ENCODE measurements around the gene TAGLN2.

TAGLN2 gene

DNA sequence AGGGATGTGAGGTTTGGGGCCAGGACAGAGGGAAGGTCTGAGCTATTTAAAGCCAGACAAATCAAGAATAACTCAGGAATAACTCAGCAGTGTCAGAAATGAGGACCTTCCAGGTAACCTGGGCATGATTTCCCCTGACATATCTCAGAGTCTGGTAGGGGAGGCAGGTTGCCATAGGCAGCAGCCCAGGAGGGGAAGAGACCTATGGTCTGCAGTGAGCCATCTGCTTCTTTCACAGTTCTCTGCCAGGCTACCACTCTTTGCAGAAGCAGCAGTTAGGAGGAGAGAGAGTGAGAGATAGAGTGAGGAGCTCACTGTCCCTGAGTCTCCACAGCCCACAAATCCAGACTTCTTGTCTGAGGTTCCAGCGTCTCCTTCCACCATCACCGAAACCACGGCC lies 56.5 kb downstream of the TAGLN2 start:
- Histone ChIP-seq H3K9me3 (no peaks in the 10 kb centered on the region), H3K4me3 (ENCODE audit: low read depth in 1 of 2, low read length in 1 of 2) (no peak overlapping the region), H3K4me1 (ENCODE audit: control insufficient read depth in 1 of 2, insufficient read depth in 1 of 2, low read depth in 1 of 2, low read length in 1 of 2) (peaks cover 0 to 5% of the 10 kb centered on the region in 2 experiments), H3K27ac (no peak overlapping the region), H3K36me3 (no peaks in the 10 kb centered on the region), H3K27me3 (peaks cover 9% of the 10 kb centered on the region)
- TF ChIP-seq, protein P1, sequence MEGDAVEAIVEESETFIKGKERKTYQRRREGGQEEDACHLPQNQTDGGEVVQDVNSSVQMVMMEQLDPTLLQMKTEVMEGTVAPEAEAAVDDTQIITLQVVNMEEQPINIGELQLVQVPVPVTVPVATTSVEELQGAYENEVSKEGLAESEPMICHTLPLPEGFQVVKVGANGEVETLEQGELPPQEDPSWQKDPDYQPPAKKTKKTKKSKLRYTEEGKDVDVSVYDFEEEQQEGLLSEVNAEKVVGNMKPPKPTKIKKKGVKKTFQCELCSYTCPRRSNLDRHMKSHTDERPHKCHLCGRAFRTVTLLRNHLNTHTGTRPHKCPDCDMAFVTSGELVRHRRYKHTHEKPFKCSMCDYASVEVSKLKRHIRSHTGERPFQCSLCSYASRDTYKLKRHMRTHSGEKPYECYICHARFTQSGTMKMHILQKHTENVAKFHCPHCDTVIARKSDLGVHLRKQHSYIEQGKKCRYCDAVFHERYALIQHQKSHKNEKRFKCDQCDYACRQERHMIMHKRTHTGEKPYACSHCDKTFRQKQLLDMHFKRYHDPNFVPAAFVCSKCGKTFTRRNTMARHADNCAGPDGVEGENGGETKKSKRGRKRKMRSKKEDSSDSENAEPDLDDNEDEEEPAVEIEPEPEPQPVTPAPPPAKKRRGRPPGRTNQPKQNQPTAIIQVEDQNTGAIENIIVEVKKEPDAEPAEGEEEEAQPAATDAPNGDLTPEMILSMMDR (IDR thresholded peaks at IDR 0.05), result no peak
